Measurements from ENCODE around the gene SIAH1.

DNA sequence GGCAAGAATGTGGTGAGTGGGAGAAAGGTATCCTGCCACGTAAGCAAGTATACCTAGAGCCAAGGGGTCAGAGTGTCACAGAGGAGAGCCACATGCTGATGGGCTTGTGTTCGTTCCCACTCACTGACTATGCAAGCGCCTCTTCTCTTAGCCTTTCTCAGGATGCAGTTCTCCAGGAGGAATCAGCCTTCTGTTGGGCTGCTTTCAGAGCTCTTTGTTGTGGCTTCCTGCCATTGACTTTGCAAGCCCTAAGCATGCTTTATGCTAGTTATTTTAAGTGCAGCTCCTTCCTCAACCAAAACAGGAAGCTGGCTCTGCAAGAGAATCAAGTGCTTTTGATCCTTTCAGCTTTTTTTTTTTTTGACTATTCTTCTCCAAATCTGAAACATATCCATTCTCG, 66.6 kb downstream of the SIAH1 start:
- TF ChIP-seq GATA2 (IDR thresholded peaks at IDR 0.05; ENCODE audit: low read depth, low read length) = no peak
- no peak for TF ChIP-seq GATA3 (IDR thresholded peaks at IDR 0.05; ENCODE audit: low read depth, low read length)

All from SH-SY5Y (cell line).